H1 (cell line): ENCODE data around the gene COX7B2. TPM values are rescaled to one million over a fixed set of nuclear protein-coding genes. Genes with fewer than 3 reads are reported as not detected.

Source experiments
- CHD7 ChIP-seq: fragments of 300-600 bp; sonication (generic); IDR thresholded peaks from 2 replicates; pipeline ENCODE4 v1.7.1; 2012; ENCODE audit warnings: low read length, moderate library complexity, mild to moderate bottlenecking, inconsistent platforms; ENCODE audit not compliant: insufficient replicate concordance
- polyA plus RNA-seq, 7 experiments: library from polyadenylated mRNA; depleted of rRNA in 3 of 7; stranded (reverse) in 5 of 7; unstranded in 2 of 7; fragments of >200 nt in 5 of 7; fragments of 200-250 nt in 2 of 7; gene quantifications; 1 replicate in 5 of 7; 2 replicates in 1 of 7; 4 replicates in 1 of 7; pipeline versions ENCODE4 v1.2.1 to v1.2.3, GENCODE V29; 2011 to 2013; ENCODE audit warnings: missing spikeins in 2 of 7, mixed read lengths in 2 of 7
- total RNA-seq: library from RNA; stranded (reverse); fragmentation: NEBNext Ultra II Directional; extraction: Animal tissue kit (Norgen Biotek cat#: 25700); gene quantifications from 2 replicates; pipeline ENCODE4 v1.2.1, GENCODE V29; 2021

Gene COX7B2
- total and polyA plus RNA-seq, 2 of the 8 experiments (the other 6 are each of a cell fraction or from before 2014, with no cell fraction given) = not detected

DNA sequence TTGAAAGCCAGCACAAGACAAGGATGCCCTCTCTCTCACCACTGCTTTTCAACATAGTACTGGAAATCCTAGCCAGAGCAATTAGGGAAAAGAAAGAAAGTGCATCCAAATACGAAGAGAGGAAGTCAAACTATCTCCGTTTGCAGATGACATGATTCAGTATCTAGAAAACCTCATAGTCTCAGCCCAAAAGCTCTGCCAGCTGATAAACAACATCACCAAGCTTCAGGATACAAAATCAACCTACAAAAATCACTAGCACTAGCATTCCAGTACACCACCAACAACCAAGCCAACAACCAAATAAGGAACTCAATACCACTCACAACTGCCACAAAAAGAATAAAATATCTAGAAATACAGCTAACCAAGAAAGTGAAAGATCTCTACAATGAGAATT lies 38.6 kb downstream of the COX7B2 start (continued):
- TF ChIP-seq CHD7 = no peak
